ENCODE data around the gene GDPD4.

The GDPD4 gene

GRCh38 chr11:77201370-77201769 is 100.1 kb downstream of the GDPD4 start:
- TF ChIP-seq, protein P1, sequence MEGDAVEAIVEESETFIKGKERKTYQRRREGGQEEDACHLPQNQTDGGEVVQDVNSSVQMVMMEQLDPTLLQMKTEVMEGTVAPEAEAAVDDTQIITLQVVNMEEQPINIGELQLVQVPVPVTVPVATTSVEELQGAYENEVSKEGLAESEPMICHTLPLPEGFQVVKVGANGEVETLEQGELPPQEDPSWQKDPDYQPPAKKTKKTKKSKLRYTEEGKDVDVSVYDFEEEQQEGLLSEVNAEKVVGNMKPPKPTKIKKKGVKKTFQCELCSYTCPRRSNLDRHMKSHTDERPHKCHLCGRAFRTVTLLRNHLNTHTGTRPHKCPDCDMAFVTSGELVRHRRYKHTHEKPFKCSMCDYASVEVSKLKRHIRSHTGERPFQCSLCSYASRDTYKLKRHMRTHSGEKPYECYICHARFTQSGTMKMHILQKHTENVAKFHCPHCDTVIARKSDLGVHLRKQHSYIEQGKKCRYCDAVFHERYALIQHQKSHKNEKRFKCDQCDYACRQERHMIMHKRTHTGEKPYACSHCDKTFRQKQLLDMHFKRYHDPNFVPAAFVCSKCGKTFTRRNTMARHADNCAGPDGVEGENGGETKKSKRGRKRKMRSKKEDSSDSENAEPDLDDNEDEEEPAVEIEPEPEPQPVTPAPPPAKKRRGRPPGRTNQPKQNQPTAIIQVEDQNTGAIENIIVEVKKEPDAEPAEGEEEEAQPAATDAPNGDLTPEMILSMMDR (IDR thresholded peaks at IDR 0.05; ENCODE audit: extremely low read depth, insufficient read depth, missing control alignments) = no peak
- in situ Hi-C loops (cut with MboI; ENCODE audit: low pct_unique_long_range_greater_than_20kb, low sequenced_read_pairs, unreplicated experiment) = no loop called here
- DNase-seq (ENCODE audit: low spot score) = no peak

- in situ Hi-C loops (cut with MboI; ENCODE audit: low pct_unique_long_range_greater_than_20kb, low sequenced_read_pairs, unreplicated experiment) = no loop called here
- DNase-seq (ENCODE audit: low spot score) = no peak
- TF ChIP-seq, protein P1 (IDR thresholded peaks at IDR 0.05; ENCODE audit: extremely low read depth, insufficient read depth, missing control alignments) = no peak
Measured at GRCh38 chr11:77200351-77201268, 100.9 kb downstream of the GDPD4 start.

DNA sequence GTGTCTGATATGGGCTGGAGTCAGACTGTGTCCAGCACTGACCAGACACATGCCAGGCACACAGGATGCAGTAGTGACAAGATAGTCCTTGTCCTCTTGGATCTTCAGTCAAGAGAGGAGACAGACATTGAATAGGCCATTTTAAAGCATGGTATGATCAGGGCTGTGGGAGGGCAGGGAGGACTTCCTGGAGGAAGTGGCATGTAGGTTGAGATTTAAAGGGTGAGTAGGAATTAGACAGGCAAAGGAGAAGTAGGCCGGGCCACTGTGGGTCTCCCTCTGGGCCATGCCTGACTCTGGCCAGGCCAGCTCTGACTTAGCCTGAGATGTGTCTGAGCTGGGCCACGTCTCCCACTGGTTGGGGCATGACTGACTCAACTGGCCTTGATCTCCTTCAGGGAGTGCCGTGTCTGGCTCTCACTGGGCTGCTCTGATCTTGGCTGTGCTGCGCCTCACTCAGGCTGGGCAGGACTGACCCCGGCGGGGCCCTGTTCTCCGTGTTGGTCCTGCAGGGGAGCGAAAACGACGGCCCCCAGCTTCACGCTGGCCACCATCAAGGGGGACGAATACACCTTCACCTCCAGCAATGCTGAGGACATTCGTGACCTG is 102.2 kb downstream of the GDPD4 start:
- in situ Hi-C loops (cut with MboI; ENCODE audit: low pct_unique_long_range_greater_than_20kb, low sequenced_read_pairs, unreplicated experiment) = loop anchor here (10.0 kb wide), 1 partner anchor 356 kb away; no protein-coding TSS in a partner anchor
- TF ChIP-seq, protein P1 (IDR thresholded peaks at IDR 0.05; ENCODE audit: extremely low read depth, insufficient read depth, missing control alignments) = no peak
- no peak for DNase-seq (ENCODE audit: low spot score)

DNA sequence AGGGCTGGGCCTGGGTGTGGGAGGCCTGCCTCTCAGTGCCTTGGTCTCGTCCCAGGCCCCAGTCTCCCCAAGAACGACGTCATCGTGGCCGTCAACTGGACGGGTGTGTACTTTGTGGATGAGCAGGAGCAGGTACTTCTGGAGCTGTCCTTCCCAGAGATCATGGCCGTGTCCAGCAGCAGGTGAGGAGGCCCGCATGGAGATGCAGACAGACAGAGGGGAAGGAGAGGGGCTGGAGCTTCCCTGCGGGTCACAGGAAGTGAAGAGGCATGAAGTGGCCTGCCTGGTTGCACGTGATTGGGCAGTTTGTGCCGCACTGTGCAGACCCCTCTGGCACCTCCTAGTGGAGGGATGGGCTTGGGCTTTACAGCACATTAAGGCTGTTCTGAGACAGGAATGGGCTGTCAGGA is 103.0 kb downstream of the GDPD4 start:
- TF ChIP-seq, protein P1 (IDR thresholded peaks at IDR 0.05; ENCODE audit: extremely low read depth, insufficient read depth, missing control alignments) = peak; percentile 39
- in situ Hi-C loops (cut with MboI; ENCODE audit: low pct_unique_long_range_greater_than_20kb, low sequenced_read_pairs, unreplicated experiment) = loop anchor here (10.0 kb wide), 1 partner anchor 356 kb away; no protein-coding TSS in a partner anchor
- peak; percentile 58 for DNase-seq (ENCODE audit: low spot score)

DNA sequence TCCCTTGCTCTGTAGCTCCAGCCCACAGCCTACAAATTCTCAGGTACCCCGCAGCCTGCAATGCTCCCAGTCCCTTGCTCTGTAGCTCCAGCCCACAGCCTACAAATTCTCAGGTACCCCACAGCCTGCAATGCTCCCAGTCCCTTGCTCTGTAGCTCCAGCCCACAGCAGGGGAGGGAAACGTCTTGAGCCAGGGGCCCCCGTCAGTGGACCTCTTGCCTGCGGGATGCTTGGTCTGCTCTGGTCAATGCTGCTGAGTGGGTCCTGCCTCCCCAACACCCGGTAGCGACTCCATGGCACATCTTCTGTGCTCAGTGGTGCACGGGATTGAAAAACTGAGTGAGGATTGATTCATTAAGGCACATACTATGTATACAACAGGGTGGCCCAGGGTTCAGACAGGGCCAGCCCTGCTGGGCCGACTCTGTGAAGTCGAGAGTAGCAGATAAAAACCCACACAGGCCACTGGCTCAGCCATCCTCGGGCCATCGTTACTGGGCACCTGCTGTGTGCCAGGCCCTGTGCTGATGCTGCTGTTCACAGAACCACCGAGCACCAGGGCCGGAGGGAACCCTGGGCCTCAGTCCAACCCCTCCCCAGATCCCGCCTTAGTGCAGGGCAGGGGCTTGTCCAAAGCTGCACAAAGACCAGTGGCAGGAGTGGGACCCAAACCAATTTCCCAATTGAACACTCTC is 103.7 kb downstream of the GDPD4 start:
- TF ChIP-seq, protein P1 (IDR thresholded peaks at IDR 0.05; ENCODE audit: extremely low read depth, insufficient read depth, missing control alignments) = no peak
- DNase-seq (ENCODE audit: low spot score) = no peak
- in situ Hi-C loops (cut with MboI; ENCODE audit: low pct_unique_long_range_greater_than_20kb, low sequenced_read_pairs, unreplicated experiment) = loop anchor here (10.0 kb wide), 1 partner anchor 357 kb away; no protein-coding TSS in a partner anchor

DNA sequence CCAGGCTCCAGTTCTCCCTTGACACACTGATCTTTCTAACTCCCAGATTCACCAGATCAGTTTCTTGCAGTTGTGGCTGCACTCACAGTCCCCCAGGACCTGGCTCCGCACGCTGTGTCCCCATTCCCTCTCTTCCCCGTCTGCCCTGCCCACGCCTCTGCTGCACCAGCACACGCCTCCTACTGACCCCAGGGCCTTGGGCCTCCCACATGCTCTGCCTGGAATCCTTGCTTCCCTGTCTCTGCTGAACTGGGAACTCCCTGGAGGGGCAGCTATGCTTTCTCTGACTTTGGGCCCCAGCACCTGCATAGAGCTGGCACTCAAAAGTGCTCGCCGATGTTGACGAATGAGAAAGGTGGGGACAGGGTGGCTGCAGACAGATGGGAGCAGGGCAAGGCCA is 104.5 kb downstream of the GDPD4 start:
- TF ChIP-seq, protein P1 (IDR thresholded peaks at IDR 0.05; ENCODE audit: extremely low read depth, insufficient read depth, missing control alignments) = no peak
- DNase-seq (ENCODE audit: low spot score) = no peak
- in situ Hi-C loops (cut with MboI; ENCODE audit: low pct_unique_long_range_greater_than_20kb, low sequenced_read_pairs, unreplicated experiment) = loop anchor here (10.0 kb wide), 1 partner anchor 358 kb away; no protein-coding TSS in a partner anchor
